ENCODE measurements around the gene TSC22D4. TPM values are rescaled to one million over a fixed set of nuclear protein-coding genes. Genes with fewer than 3 reads are reported as not detected.

Gene TSC22D4
- total RNA-seq, 1 experiment from 2014 or later, result 46.5 TPM

DNA sequence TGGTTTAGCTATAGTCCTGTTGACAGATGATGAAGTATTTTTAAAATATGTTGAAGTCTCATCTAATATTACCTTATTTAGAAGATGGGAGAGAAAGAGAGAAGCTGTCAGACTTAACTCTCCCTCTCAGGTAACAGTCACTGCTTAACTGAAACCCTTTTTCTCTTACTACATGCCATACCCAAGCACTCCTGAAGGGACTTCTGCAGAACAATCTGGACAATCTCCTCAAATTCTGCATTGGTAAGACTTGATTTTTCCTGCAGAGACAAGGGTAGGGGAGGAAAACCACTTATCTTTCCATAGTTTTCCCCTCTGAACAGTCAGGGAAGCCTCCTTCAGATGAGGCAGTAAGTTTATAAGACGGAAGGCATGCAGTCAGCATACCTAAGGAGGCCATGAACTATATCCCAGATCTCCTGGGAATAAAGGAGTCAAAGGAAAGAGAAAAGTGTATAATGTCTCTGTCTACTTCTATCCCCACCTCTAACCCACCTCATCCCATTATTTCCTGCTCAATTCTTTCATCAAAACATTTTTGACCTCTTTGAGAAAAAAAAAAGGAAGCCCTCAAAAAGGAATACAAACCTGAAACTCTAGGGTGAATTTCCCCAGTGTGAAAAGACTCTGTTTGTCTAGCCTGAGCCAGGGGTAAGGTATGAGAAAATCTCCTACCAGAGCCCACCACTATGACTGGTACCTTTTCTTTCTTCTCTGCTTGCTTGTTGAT lies 59.9 kb downstream of the TSC22D4 start:
- DNase-seq (ENCODE audit: low read depth), result no peak
- in situ Hi-C loops (cut with HindIII; ENCODE audit: low pct_unique_long_range_greater_than_20kb, low sequenced_read_pairs), result no loop called here

Other genes starting within 250 kb of the TSC22D4 start
- gene SPDYE3, start 171.5 kb downstream of the TSC22D4 start, total RNA-seq (2014; rRNA removed; shearing (Covaris generic); ENCODE audit: low replicate concordance), result not detected in 2 replicates
- 15.0 and 44.8 TPM in 2 replicates for gene PILRB, start 121.1 kb downstream of the TSC22D4 start, total RNA-seq (2014; rRNA removed; shearing (Covaris generic); ENCODE audit: low replicate concordance)
- gene PILRA, start 105.7 kb downstream of the TSC22D4 start, total RNA-seq (2014; rRNA removed; shearing (Covaris generic); ENCODE audit: low replicate concordance), result 0.41 and 0.91 TPM in 2 replicates
- gene ZCWPW1, start 50.5 kb downstream of the TSC22D4 start, total RNA-seq (2014; rRNA removed; shearing (Covaris generic); ENCODE audit: low replicate concordance), result 1.8 and 5.9 TPM in 2 replicates
- 44.0 and 49.7 TPM in 2 replicates for gene MEPCE, start 49.4 kb downstream of the TSC22D4 start, total RNA-seq (2014; rRNA removed; shearing (Covaris generic); ENCODE audit: low replicate concordance)
- gene PPP1R35, start 42.7 kb downstream of the TSC22D4 start, total RNA-seq (2014; rRNA removed; shearing (Covaris generic); ENCODE audit: low replicate concordance), result 48.5 and 55.4 TPM in 2 replicates
- gene SPACDR, start 15.0 kb downstream of the TSC22D4 start, total RNA-seq (2014; rRNA removed; shearing (Covaris generic); ENCODE audit: low replicate concordance), result not detected in 2 replicates
- gene NYAP1, start 4.7 kb upstream of the TSC22D4 start, total RNA-seq (2014; rRNA removed; shearing (Covaris generic); ENCODE audit: low replicate concordance), result 0.87 and 3.6 TPM in 2 replicates
- gene AGFG2, start 60.0 kb upstream of the TSC22D4 start, total RNA-seq (2014; rRNA removed; shearing (Covaris generic); ENCODE audit: low replicate concordance), result 20.0 and 42.3 TPM in 2 replicates
- gene SAP25, start 94.7 kb upstream of the TSC22D4 start, total RNA-seq (2014; rRNA removed; shearing (Covaris generic); ENCODE audit: low replicate concordance), result not detected in 2 replicates
- 0.84 and 3.7 TPM in 2 replicates for gene LRCH4, start 106.9 kb upstream of the TSC22D4 start, total RNA-seq (2014; rRNA removed; shearing (Covaris generic); ENCODE audit: low replicate concordance)
- gene FBXO24, start 107.1 kb upstream of the TSC22D4 start, total RNA-seq (2014; rRNA removed; shearing (Covaris generic); ENCODE audit: low replicate concordance), result 0.23 and 0.71 TPM in 2 replicates
- 5.3 and 17.8 TPM in 2 replicates for gene PCOLCE, start 123.1 kb upstream of the TSC22D4 start, total RNA-seq (2014; rRNA removed; shearing (Covaris generic); ENCODE audit: low replicate concordance)
- 3.6 and 34.9 TPM in 2 replicates for gene MOSPD3, start 133.3 kb upstream of the TSC22D4 start, total RNA-seq (2014; rRNA removed; shearing (Covaris generic); ENCODE audit: low replicate concordance)
- gene TFR2, start 162.3 kb upstream of the TSC22D4 start, total RNA-seq (2014; rRNA removed; shearing (Covaris generic); ENCODE audit: low replicate concordance), result 0.27 TPM in 1 of 2 replicates, not detected in the other
- not detected in 2 replicates for gene ACTL6B, start 177.2 kb upstream of the TSC22D4 start, total RNA-seq (2014; rRNA removed; shearing (Covaris generic); ENCODE audit: low replicate concordance)
- gene GNB2, start 194.5 kb upstream of the TSC22D4 start, total RNA-seq (2014; rRNA removed; shearing (Covaris generic); ENCODE audit: low replicate concordance), result 116 and 179 TPM in 2 replicates
- gene GIGYF1, start 215.0 kb upstream of the TSC22D4 start, total RNA-seq (2014; rRNA removed; shearing (Covaris generic); ENCODE audit: low replicate concordance), result 9.6 and 10.6 TPM in 2 replicates
- gene POP7, start 226.9 kb upstream of the TSC22D4 start, total RNA-seq (2014; rRNA removed; shearing (Covaris generic); ENCODE audit: low replicate concordance), result 109 and 126 TPM in 2 replicates
- gene EPO, start 241.3 kb upstream of the TSC22D4 start, total RNA-seq (2014; rRNA removed; shearing (Covaris generic); ENCODE audit: low replicate concordance), result not detected in 2 replicates

Data from Caki2 (cell line).